NCI-H460 (cell line): ENCODE results near the gene PM20D1. TPM values are rescaled to one million over a fixed set of nuclear protein-coding genes. Genes with fewer than 3 reads are reported as not detected.
"Not testable (repeated sequence)": the region's sequence is repeated elsewhere in the genome, so short reads cannot be mapped to it uniquely, and the experiment has no call there.

Experiments
- DNase-seq: peaks from one replicate; pipeline ENCODE4 v3.0.0-alpha.2; 2016; ENCODE audit warnings: low read depth; ENCODE audit errors: extremely low read depth
- polyA plus RNA-seq: library from polyadenylated mRNA; depleted of rRNA; stranded (reverse); fragments of >200 nt; gene quantifications from 2 replicates; pipeline ENCODE4 v1.2.3, GENCODE V29; 2014; cell fraction: nucleus; rRNA removed
- total RNA-seq: library from RNA; depleted of rRNA; stranded (reverse); fragments of >200 nt; shearing (Covaris generic); gene quantifications from 2 replicates; pipeline ENCODE4 v1.2.3, GENCODE V29; 2014; rRNA removed

Gene PM20D1, protein sequence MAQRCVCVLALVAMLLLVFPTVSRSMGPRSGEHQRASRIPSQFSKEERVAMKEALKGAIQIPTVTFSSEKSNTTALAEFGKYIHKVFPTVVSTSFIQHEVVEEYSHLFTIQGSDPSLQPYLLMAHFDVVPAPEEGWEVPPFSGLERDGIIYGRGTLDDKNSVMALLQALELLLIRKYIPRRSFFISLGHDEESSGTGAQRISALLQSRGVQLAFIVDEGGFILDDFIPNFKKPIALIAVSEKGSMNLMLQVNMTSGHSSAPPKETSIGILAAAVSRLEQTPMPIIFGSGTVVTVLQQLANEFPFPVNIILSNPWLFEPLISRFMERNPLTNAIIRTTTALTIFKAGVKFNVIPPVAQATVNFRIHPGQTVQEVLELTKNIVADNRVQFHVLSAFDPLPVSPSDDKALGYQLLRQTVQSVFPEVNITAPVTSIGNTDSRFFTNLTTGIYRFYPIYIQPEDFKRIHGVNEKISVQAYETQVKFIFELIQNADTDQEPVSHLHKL
- not detected in 2 replicates for total RNA-seq
- polyA plus RNA-seq: not detected in 2 replicates

DNA sequence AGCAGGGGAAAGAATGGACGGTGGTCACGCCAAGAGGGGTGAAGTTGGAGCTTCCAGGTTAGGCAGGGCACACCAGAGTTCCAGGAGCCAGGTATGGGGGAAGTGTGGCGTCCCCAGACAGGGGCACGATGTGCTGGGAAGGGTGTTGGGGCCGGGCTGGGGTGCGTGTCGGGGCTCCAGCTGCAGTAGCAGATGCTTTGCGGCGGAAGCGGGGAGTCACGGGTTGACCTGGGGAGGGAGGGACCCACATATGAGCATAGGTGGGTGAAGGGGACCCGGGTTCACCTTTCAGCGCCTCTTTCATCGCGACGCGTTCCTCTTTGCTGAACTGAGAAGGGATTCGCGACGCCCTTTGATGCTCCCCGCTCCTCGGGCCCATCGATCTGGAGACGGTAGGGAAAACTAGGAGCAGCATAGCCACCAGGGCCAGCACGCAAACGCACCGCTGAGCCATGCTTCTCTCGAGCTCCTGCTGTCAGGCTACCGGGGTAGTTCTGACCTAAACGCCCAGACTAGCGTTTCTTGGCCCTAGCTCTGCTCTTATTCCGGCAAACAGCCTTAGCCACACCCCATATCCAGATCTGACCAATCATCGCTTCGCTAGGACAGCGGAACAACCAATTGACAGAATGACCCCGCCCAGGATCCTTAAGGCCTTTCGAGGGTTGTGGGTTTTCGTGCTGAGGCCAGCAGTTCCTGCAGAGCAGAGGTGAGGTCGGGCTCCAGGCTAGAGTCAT lies at the start of gene PM20D1:
PM20D1 (minus strand) TSS at position 514 of the 737 bp plus-strand sequence; CDS start at position 454, 60 bp downstream.
- no peak for DNase-seq

DNA sequence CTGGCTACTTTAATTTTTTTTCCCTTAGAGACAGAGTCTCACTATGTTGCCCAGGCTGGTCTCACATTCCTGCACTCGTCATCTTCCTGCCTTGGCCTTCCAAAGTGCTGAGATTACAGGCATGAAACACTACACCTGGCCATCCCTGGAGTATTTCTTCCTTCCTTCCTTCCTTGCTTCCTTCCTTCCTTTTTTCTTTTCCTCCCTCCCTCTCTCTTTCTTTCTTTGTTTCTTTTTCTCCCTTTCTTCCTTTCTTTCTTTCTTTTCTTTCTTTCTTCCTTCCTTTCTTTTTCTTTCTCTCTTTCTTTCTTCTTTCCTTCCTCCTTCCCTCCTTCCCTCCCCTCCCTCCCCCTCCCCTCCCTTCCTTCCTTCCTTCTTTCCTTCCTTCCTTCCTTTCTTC lies 46.4 kb upstream of the PM20D1 start:
- no peak for DNase-seq

DNA sequence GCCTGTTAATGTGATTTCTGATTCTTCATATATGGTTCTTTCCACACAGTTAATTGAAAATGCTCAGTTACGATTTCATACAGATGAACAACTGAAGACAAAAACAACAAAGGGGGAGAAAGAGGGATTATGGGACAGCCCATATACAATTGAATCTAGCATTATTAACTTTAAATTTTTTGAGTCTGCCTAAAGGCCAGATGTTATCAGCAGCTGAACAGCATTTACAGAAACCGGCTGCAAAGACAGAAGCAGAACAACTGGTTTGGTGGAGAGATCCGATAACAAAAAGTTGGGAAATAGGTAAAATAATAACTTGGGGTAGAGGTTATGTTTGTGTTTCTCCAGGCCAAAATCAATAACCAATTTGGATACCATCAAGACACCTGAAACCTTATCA lies 44.2 kb upstream of the PM20D1 start:
- DNase-seq: not testable (repeated sequence)

DNA sequence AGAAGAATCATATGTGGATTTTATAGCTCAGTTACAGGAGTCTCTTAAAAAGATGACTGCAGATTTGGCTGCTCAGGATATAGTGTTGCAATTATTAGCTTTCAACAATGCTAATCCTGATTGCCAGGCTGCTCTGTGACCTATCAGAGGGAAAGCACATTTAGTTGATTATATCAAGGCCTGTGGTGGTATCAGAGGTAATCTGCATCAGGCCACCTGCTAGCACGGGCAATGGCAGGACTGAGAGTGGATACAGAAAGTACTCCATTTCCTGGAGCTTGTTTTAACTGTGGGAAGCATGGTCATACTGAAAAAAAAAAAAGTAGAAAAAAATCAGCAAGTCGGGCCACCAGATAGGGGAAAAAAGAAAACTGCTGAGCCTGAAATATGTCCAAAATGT lies 42.2 kb upstream of the PM20D1 start:
- DNase-seq: not testable (repeated sequence)

DNA sequence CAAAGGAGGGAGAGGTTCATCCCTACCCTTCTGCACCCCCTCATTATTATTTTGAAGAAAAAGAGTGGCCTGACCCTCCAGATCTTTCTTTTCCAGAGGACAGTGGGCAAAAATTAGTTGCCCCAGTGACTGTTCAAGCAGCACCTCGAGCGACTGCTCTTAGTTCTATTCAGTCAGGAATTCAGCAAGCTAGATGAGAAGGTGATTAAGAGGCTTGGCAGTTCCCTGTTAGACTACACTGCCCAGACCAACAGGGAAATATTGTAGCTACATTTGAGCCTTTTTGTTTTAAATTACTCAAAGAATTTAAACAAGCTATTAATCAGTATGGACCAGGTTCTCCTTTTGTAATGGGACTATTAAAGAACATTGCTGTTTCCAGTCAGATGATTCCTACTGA lies 41.5 kb upstream of the PM20D1 start:
- not testable (repeated sequence) for DNase-seq

DNA sequence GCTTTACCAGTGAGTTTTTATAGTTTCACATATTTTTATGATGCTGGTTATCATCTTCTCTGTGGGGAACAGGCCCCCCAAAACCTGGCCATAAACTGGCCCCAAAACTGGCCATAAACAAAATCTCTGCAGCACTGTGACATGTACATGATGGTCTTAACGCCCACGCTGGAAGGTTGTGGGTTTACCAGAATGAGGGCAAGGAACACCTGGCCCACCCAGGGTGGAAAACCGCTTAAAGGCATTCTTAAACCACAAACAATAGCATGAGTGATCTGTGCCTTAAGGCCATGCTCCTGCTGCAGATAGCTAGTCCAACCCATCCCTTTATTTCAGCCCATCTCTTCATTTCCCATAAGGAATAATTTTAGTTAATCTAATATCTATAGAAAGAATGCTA lies 40.7 kb upstream of the PM20D1 start:
- not testable (repeated sequence) for DNase-seq

DNA sequence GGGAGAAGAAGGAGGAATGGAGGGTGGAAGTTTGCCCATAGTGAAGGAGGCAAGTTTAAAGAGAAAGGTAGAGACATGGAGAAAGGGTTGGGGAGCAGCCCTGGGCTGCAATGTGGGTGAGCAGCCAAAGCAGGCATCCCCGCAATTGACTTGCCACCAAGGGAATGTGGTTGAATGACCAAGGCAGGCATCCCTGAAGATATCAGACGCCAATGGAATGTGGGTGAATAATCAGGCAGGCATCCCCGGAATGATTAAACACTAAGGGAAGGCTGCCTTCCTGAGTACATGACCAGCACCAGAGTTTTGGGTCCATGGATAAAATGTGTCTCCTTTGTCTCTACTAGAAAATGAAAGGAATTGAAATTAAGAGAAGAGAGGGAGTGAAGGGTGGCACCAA lies 39.8 kb upstream of the PM20D1 start:
- DNase-seq: peak; percentile 56

DNA sequence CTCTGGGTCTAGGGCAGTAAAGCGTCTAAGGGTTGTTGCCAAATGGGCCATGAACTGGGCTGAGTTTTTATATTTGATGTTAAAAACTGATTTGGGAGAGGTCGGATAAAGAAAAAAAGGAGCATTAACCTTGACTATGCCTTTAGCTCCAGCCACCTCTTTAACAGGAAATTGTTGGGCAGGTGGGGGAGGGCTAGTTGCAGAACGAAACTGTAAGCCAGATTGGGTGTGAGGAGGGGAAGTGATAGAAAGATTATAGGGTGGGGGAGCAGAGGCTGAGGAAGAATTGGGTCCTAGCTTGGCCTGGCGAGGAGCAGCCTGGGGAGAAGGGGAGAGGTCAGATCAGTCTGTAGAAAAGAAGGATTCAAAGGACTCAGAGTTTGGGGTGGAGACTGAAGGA lies 39.1 kb upstream of the PM20D1 start:
- not testable (repeated sequence) for DNase-seq

DNA sequence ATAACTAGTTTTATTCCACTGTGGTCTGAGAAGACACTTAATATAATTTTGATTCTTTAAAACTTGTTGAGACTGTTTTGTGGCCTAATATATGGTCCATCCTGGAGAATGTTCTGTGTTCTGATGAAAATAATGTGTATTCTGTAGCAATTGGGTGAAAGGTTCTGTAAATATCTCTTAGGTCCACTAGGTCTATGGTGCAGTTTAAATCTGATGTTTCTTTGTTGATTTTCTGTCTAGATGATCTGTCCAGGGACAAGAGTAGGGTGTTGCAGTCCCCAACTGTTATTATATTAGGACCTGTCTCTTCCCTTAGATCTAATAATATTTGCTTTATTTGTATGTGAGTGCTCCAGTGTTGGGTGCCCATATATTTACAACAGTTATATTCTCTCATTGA lies 33.9 kb upstream of the PM20D1 start:
- DNase-seq: no peak

DNA sequence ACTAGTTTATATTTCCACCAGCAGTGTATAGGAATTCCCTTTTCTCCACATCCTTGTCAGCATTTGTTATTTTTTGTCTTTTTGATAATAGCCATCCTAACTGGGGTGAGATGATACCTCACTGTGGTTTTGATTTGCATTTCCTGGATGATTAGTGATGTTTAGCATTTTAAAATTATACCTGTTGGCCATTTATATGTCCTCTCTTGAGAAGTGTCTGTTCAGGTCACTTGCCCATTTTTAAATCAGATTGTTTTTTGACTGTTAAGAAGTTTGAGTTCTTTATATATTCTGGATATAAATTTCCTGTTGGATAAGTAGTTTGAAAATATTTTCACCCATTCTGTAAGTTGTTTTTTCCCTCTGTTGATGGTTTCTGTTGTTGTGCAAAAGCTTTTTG lies 31.0 kb upstream of the PM20D1 start:
- no peak for DNase-seq

DNA sequence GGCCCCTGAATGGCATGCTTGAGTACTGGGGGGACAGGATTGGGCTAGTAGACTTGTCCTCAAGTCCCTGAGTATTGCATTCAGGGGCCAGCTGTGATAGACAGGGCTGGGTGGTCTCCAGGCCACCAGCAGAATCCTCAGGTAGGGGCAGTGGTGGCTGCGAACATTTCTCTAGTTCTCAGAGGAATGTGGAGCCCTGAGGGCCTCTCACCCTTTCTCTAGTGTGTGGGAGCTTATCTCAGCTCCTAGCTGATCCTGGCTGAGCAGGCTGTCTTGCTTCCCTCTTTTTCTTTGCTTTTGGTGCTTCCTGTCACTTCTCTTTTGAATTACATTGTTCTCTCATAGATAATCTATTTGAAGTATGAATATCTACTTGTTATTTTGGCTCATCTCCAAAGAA lies 30.0 kb upstream of the PM20D1 start:
- DNase-seq: no peak

DNA sequence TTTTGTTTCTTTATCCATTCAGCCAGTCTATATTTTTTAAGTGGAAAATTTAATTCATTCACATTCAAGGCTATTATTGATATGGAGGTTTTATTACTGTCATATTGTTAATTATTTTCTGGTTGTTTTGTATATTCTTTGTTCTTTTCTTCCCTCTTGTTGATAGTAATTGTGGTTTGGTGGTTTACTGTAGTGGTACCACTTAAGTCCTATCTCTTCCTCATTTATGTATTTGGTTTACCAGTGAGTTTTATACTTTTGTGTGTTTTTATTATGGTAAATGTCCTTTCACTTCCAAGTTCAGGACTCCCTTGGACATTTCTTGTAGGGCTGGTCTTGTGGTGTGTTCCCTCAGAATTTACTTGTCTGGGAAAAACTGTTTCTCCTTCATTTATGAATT lies 28.1 kb upstream of the PM20D1 start:
- DNase-seq: no peak

DNA sequence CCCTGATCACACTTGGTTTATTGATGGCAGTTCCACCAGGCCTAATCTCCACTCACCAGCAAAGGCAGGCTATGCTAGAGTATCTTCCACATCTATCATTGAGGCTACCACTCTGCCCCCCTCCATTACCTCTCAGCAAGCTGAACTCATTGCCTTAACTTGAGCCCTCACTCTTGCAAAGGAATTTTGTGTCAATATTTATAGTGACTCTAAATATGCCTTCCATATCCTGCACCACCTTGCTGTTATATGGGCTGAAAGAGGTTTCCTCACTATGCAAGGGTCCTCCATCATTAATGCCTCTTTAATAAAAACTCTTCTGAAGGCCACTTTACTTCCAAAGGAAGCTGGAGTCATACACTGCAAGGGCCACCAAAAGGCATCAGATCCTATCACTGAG lies 23.2 kb upstream of the PM20D1 start:
- DNase-seq: not testable (repeated sequence)

DNA sequence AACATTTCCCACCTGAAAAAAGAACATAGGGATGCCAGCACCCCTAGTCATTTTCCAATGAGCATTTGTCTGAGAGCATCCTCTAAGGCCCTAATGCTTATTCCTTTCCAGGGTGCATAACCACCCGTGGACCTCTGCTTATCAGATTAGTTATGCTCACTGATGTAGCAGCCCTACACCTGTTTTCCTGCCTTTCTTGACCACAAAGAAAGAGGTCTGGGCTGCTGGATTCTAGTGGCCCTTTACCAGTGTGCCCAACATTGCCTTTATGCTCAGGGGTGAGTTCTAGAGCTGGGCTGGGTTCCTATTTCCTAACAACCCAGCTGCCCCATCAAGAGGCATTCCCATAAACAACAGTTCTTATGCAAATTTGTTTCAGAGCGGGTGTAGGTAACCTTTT lies 20.3 kb upstream of the PM20D1 start:
- DNase-seq: no peak

DNA sequence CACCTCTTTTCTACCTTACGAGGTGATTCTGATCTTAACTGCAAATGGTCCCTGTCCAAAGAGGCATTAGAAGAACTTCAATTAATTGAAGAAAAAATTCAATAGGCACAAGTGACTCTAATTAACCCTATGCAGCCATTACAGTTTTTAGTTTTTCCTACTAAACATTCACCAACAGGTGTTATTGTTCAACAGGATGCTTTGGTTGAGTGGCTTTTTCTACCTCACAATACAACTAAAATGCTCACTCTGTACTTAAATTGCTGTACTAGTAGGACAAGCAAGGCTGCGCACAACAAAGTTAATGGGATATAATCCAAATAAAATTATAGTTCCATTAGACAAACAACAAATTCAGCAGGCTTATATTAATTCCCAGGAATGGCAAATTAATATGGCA lies 11.6 kb upstream of the PM20D1 start:
- DNase-seq: no peak

DNA sequence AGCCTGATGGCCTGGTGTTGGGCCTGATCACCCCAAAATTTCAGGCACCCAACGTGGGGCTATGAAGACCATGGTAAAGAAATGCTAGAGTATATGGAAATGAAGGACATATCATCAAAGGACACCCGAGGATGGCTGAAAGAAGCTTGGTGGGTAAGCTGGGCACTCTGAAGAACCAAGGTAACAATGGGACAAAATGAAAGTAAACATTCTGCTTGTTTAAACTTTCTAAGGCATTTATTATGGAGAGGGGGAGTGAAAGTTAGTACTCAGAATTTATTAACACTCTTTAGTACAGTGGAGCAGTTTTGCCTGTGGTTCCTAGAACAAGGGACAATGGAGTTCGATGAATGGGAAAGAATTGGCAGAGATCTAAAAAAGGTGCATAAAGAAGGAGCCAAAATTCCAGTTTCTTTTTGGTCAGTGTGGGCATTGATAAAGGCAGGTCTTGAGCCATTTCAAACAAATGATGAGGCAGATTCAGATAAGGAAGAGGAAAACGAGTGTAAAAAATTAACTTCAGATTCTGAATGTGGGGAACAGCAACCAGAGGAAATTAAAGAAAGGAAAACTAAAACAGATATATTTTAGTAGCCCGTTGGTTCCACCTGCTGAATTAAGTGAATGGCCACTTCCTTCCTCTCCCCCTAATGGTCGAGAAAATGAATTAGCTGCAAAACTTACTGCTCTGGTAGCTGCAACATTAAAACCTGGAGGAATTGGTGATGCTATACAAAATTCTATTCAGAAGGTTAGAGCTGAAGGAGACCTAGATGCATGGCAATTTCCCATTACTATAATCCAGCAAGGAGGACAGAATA lies 8.4 kb upstream of the PM20D1 start:
- DNase-seq: no peak

DNA sequence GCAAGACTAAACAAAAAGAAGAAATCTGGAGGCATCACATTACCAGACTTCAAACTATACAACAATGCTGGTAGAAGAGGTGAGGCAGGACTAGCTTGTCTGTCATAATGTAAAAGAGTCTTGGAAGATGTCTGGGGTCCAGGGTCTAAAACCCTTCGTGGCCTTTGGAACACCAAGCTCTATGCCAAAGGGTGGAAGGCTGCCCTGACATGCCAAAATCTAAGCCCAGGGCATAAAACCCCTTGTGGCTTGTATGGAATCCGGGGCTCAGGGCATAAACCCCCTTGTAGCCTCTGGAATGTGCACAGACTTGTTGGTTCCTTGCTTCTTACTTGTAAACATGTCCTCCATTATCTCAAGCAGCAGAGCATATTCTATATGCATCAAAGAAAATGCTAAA lies 7.6 kb upstream of the PM20D1 start:
- not testable (repeated sequence) for DNase-seq

DNA sequence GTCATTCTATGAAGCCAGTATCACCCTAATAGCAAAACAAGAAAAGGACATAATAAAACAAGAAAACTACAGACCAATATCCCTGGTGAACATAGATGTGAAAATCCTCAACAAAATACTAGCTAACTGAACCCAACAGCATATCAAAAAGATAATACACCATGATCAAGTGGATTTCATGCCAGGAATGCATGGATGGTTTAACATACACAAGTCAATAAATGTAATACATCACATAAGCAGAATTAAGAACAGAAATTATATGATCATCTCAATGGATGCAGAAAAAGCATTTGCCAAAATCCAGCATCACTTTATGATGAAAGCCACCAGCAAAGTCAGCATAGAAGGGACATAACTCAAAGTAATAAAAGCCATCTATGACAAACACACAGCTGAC lies 6.5 kb upstream of the PM20D1 start:
- DNase-seq: no peak

DNA sequence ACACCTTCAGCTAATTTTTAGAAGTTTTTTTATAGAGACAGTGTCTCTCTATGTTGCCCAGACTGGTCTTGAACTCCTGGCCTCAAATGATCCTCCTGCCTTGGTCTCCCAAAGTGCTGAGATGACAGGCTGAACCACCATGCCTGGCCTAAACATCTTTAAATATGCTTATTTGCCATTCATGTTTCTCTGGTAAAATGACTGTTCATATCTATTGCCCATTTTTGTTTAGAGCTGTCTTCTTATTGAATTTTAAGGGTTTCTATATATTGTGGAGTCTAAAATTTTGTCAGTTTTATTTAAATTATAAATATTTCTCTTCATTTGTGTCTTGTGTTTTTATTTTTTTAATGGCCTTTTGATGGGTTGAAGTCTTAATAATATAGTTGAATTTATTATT lies 3.0 kb upstream of the PM20D1 start:
- no peak for DNase-seq

DNA sequence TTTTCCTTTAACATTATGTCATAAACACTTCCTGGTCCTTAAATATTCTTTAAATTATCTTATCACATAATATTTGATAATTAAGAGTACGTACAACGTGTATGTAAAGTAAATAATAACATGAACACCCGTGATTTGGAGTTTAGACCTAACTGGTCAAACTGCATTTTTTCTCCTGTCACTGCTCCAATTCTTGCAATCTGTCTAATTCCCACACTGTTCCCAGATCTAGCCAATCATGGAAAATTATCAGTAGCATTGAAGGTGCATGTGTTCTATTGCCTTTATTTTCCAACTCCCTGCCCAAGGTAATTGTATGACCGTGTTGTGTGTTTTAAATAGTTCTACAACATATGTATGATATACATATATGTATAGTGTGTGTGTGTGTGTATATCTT lies 2.1 kb upstream of the PM20D1 start:
- DNase-seq: no peak
